DND-41 (cell line): ENCODE data around the gene GALK1.
"Not testable (repeated sequence)": the region's sequence is repeated elsewhere in the genome, so short reads cannot be mapped to it uniquely, and the experiment has no call there.

ENCODE experiments used
- ATAC-seq: fragments of 200-7000 bp; cut with Tn5 transposase; 3 replicates; pipeline ENCODE4 v1.9.1; 2021; ENCODE audit warnings: low read depth; ENCODE audit not compliant: insufficient read depth
- DNase-seq: peaks from one replicate; pipeline ENCODE4 v3.0.0-alpha.2; 2020
- H2AFZ ChIP-seq: 2 replicates; pipeline ENCODE4 v1.6.0; 2012; ENCODE audit warnings: low read depth, low read length
- H3K27ac ChIP-seq: 2 replicates; pipeline ENCODE4 v1.5.1; 2012; ENCODE audit warnings: low read length, inconsistent platforms
- H3K27me3 ChIP-seq: fragments of 200-600 bp; sonication (generic); 2 replicates; pipeline ENCODE4 v1.6.0; 2012; ENCODE audit warnings: low read length, mild to moderate bottlenecking, inconsistent platforms; ENCODE audit not compliant: insufficient read depth, poor library complexity
- H3K36me3 ChIP-seq: 2 replicates; pipeline ENCODE4 v1.5.1; 2012; ENCODE audit warnings: low read length, inconsistent platforms; ENCODE audit not compliant: insufficient read depth
- H3K4me1 ChIP-seq: 2 replicates; pipeline ENCODE4 v1.5.1; 2012; ENCODE audit warnings: mild to moderate bottlenecking, low read length; ENCODE audit not compliant: insufficient read depth
- H3K4me2 ChIP-seq: 2 replicates; pipeline ENCODE4 v1.6.0; 2012; ENCODE audit warnings: mild to moderate bottlenecking, moderate library complexity, low read length, inconsistent platforms; ENCODE audit not compliant: insufficient read depth
- H3K4me3 ChIP-seq, 2 experiments: fragments of 200-600 bp in 1 of 2; shearing (Covaris generic) in 1 of 2; 2 replicates each; pipeline ENCODE4 v1.5.1; 2012 to 2016; ENCODE audit warnings: inconsistent platforms in 2 of 2, low read length in 2 of 2, mild to moderate bottlenecking in 2 of 2, low read depth in 1 of 2, moderate library complexity in 1 of 2
- H3K79me2 ChIP-seq: 2 replicates; pipeline ENCODE4 v1.6.0; 2012; ENCODE audit warnings: low read length, inconsistent platforms; ENCODE audit not compliant: insufficient read depth
- H3K9ac ChIP-seq: 2 replicates; pipeline ENCODE4 v1.6.0; 2012; ENCODE audit warnings: low read depth, mild to moderate bottlenecking, inconsistent platforms, low read length, moderate library complexity
- H3K9me3 ChIP-seq: 2 replicates; pipeline ENCODE4 v1.5.1; 2012; ENCODE audit warnings: low read length, moderate library complexity, mild to moderate bottlenecking, inconsistent platforms; ENCODE audit not compliant: insufficient read depth, severe bottlenecking
- H4K20me1 ChIP-seq: 2 replicates; pipeline ENCODE4 v1.6.0; 2012; ENCODE audit warnings: low read length; ENCODE audit not compliant: insufficient read depth
- CTCF ChIP-seq: IDR thresholded peaks from 2 replicates; pipeline ENCODE4 v1.5.1; 2012; ENCODE audit warnings: borderline replicate concordance, low read length, moderate library complexity, mild to moderate bottlenecking; ENCODE audit not compliant: poor library complexity, severe bottlenecking; ENCODE audit errors: extremely low read depth
- EZH2 ChIP-seq: IDR thresholded peaks from 3 replicates; pipeline ENCODE4 v1.6.1; 2012; ENCODE audit warnings: borderline replicate concordance, low read depth, mild to moderate bottlenecking, moderate library complexity, low read length, inconsistent platforms; ENCODE audit not compliant: severe bottlenecking

Gene GALK1

GRCh38 chr17:75763613-75764416, 1.2 kb downstream of the GALK1 start:
- ATAC-seq (no peak), DNase-seq (no peak)
- peak overlapping the region; percentile 73 for H3K27ac ChIP-seq
- H4K20me1 ChIP-seq = 0 out of 2 replicates have a peak, but pooled peaks cover 4% of the 10 kb centered on the region
- H3K9ac ChIP-seq = peak overlapping the region; percentile 83
- peak overlapping the region; percentile 83; the same call in 1 of the 2 replicates for H2AFZ ChIP-seq
- H3K4me1 ChIP-seq = peaks cover 22% of the 10 kb centered on the region
- H3K4me3 ChIP-seq = peak overlapping the region; percentile 70 to 82
- no peak for TF ChIP-seq EZH2
- peak overlapping the region; percentile 99 for H3K4me2 ChIP-seq
- H3K36me3 ChIP-seq = peaks cover 7% of the 10 kb centered on the region; the same call in 1 of the 2 replicates
- H3K79me2 ChIP-seq = no peaks in the 10 kb centered on the region
- no peaks in the 10 kb centered on the region for H3K9me3 ChIP-seq
- H3K27me3 ChIP-seq = no peaks in the 10 kb centered on the region

- Histone ChIP-seq H3K9me3 (no peaks in the 10 kb centered on the region), H3K4me2 (peak overlapping the region; percentile 99), H3K4me1 (peaks cover 22% of the 10 kb centered on the region), H3K79me2 (no peaks in the 10 kb centered on the region), H3K9ac (peak overlapping the region; percentile 83; the same call in 1 of the 2 replicates), H3K27ac (no peak overlapping the region), H4K20me1 (0 out of 2 replicates have a peak, but pooled peaks cover 4% of the 10 kb centered on the region), H3K27me3 (no peaks in the 10 kb centered on the region), H3K36me3 (peaks cover 7% of the 10 kb centered on the region; the same call in 1 of the 2 replicates), H2AFZ (no peak overlapping the region), H3K4me3 (no peak overlapping the region)
- DNase-seq (no peak), ATAC-seq (no peak)
- no peak for TF ChIP-seq CTCF
- TF ChIP-seq EZH2 = no peak
Observed at GRCh38 chr17:75763269-75763607, 1.8 kb downstream of the GALK1 start.

GRCh38 chr17:75762513-75763268, 2.3 kb downstream of the GALK1 start:
- no peak overlapping the region for H2AFZ ChIP-seq
- H3K4me2 ChIP-seq = no peak overlapping the region
- H3K27me3 ChIP-seq = no peaks in the 10 kb centered on the region
- no peaks in the 10 kb centered on the region for H3K9me3 ChIP-seq
- ATAC-seq (no peak), DNase-seq (no peak)
- peaks cover 22% of the 10 kb centered on the region for H3K4me1 ChIP-seq
- TF ChIP-seq EZH2 = no peak
- no peak for TF ChIP-seq CTCF
- no peak overlapping the region for H3K9ac ChIP-seq
- no peak overlapping the region for H3K4me3 ChIP-seq
- H3K36me3 ChIP-seq = peaks cover 12% of the 10 kb centered on the region
- H3K27ac ChIP-seq = no peak overlapping the region
- 0 out of 2 replicates have a peak, but pooled peaks cover 4% of the 10 kb centered on the region for H4K20me1 ChIP-seq
- H3K79me2 ChIP-seq = no peaks in the 10 kb centered on the region

GRCh38 chr17:75759978-75760640, 4.9 kb downstream of the GALK1 start:
- not testable (repeated sequence) for H3K27ac ChIP-seq, H3K4me3 ChIP-seq, ATAC-seq, H3K9ac ChIP-seq, H3K9me3 ChIP-seq, H4K20me1 ChIP-seq, H2AFZ ChIP-seq, H3K4me2 ChIP-seq, H3K79me2 ChIP-seq, DNase-seq, H3K27me3 ChIP-seq
- H3K36me3 ChIP-seq = peaks cover 18% of the 10 kb centered on the region
- H3K4me1 ChIP-seq = peaks cover 18% of the 10 kb centered on the region
